NCI-H1105 treated with DMSO at 0.1 percent for 48 hours (cell line): ENCODE data around the gene SUSD1.
"Not testable (repeated sequence)": the region's sequence is repeated elsewhere in the genome, so short reads cannot be mapped to it uniquely, and the experiment has no call there.

Experiments used
- DNase-seq: peaks from one replicate; lab custom pipeline; 2025; lab: John Stamatoyannopoulos, UW

SUSD1 gene

GRCh38 chr9:112129246-112129645, 45.9 kb downstream of the SUSD1 start:
- DNase-seq: no peak

GRCh38 chr9:112128399-112128798, 46.7 kb downstream of the SUSD1 start:
- not testable (repeated sequence) for DNase-seq

GRCh38 chr9:112127281-112127680, 47.8 kb downstream of the SUSD1 start:
- DNase-seq: no peak

GRCh38 chr9:112125951-112126388, 49.1 kb downstream of the SUSD1 start:
- no peak for DNase-seq

- DNase-seq: no peak
These were observed 50.9 kb downstream of the SUSD1 start for GRCh38 chr9:112124156-112124555.

- no peak for DNase-seq
These were observed 53.5 kb downstream of the SUSD1 start for GRCh38 chr9:112121633-112122032.

- DNase-seq: peak; percentile 90
These were observed 54.6 kb downstream of the SUSD1 start for GRCh38 chr9:112120439-112120925.

GRCh38 chr9:112120030-112120341, 55.1 kb downstream of the SUSD1 start:
- no peak for DNase-seq

GRCh38 chr9:112119225-112120029, 55.7 kb downstream of the SUSD1 start:
- DNase-seq: no peak

GRCh38 chr9:112118009-112118408, 57.1 kb downstream of the SUSD1 start:
- DNase-seq: no peak

GRCh38 chr9:112115970-112116753, 58.9 kb downstream of the SUSD1 start:
- DNase-seq: no peak

GRCh38 chr9:112115109-112115508, 60.0 kb downstream of the SUSD1 start:
- no peak for DNase-seq

- DNase-seq: peak; percentile 19
These were observed 62.0 kb downstream of the SUSD1 start for GRCh38 chr9:112112941-112113681.

- DNase-seq: no peak
These were observed 62.6 kb downstream of the SUSD1 start for GRCh38 chr9:112112519-112112918.

GRCh38 chr9:112111461-112111860, 63.6 kb downstream of the SUSD1 start:
- DNase-seq: no peak

GRCh38 chr9:112110777-112111113, 64.4 kb downstream of the SUSD1 start:
- DNase-seq: no peak

- DNase-seq: no peak
These were observed 64.9 kb downstream of the SUSD1 start for GRCh38 chr9:112110094-112110776.

- no peak for DNase-seq
These were observed 70.2 kb downstream of the SUSD1 start for GRCh38 chr9:112104901-112105300.

- no peak for DNase-seq
These were observed 70.7 kb downstream of the SUSD1 start for GRCh38 chr9:112104401-112104800.

GRCh38 chr9:112103405-112103804, 71.7 kb downstream of the SUSD1 start:
- no peak for DNase-seq

- DNase-seq: peak; percentile 63
These were observed 77.1 kb downstream of the SUSD1 start for GRCh38 chr9:112097712-112098688.
